ENCODE measurements around the gene BICD1. TPM values are rescaled to one million over a fixed set of nuclear protein-coding genes. Genes with fewer than 3 reads are reported as not detected.

BICD1 gene
- total and polyA plus RNA-seq, 2 of the 13 experiments (the other 11 are each of a cell fraction or from before 2014, with no cell fraction given): 4.5 to 5.2 TPM

- TF ChIP-seq ZNF281 (CRISPR knock-in tag; IDR thresholded peaks at IDR 0.05; ENCODE audit: borderline replicate concordance) (no peak), JUND (CRISPR knock-in tag; IDR thresholded peaks at IDR 0.05) (no peak), ATF2 (CRISPR knock-in tag; IDR thresholded peaks at IDR 0.05) (no peak), NRL (CRISPR knock-in tag; IDR thresholded peaks at IDR 0.05; ENCODE audit: borderline replicate concordance) (no peak), BCL3 (CRISPR knock-in tag; IDR thresholded peaks at IDR 0.05) (no peak)
Observed at GRCh38 chr12:32108787-32109186, 2.1 kb downstream of the BICD1 start (continued).

GRCh38 chr12:32110417-32110816 lies 3.8 kb downstream of the BICD1 start:
- CTCF ChIA-PET (ENCODE audit: low intra/inter-chr PET ratio, low total read pairs): no interaction called here
- intact Hi-C loops (cut with micrococcal nuclease; ENCODE audit: unreplicated experiment): no loop called here
- no peak overlapping the region for H3K27ac ChIP-seq (ENCODE audit: extremely low read length, insufficient read depth, low read length)
- in situ Hi-C loops (cut with HindIII; ENCODE audit: extremely low pct_ligation_motif_present, low pct_unique_long_range_greater_than_20kb): no loop called here
- 100% methylated on average over 3 of the region's 3 CpGs for WGBS (ENCODE audit: low lambda C conversion rate)
- H3K79me2 ChIP-seq (ENCODE audit: insufficient read depth, low read length): no peaks in the 10 kb centered on the region
- no peaks in the 10 kb centered on the region for H4K20me1 ChIP-seq (ENCODE audit: insufficient read depth, low read length)
- peaks cover 1 to 6% of the 10 kb centered on the region in 2 experiments; a peak in 4 of 5 replicates for H3K27me3 ChIP-seq (ENCODE audit: control insufficient read depth in 1 of 2, insufficient read depth in 2 of 2, low read length in 2 of 2)
- H3K4me2 ChIP-seq (ENCODE audit: low read depth, low read length): no peak overlapping the region
- ATAC-seq: no peak
- DNase-seq (ENCODE audit: low spot score): no peak
- POLR2A ChIA-PET: no interaction called here
- no peak overlapping the region for H2AFZ ChIP-seq (ENCODE audit: low read length)
- H3K36me3 ChIP-seq (replicated peaks in 1 of 2; ENCODE audit: control insufficient read depth in 1 of 2, insufficient read depth in 2 of 2, low read length in 2 of 2): no peaks in the 10 kb centered on the region
- H3K9me3 ChIP-seq (ENCODE audit: low read length): no peaks in the 10 kb centered on the region
- BruUV-seq (replicated peaks): no TSS peak
- H3K9ac ChIP-seq (ENCODE audit: insufficient read depth, low read depth, low read length): no peak overlapping the region
- FAIRE-seq: no peak
- peaks cover 25% of the 10 kb centered on the region for H3K4me1 ChIP-seq (ENCODE audit: insufficient read depth, low read length)
- no peak overlapping the region for H3K4me3 ChIP-seq (replicated peaks in 1 of 3; ENCODE audit: insufficient read depth in 1 of 3, low read depth in 2 of 3, low read length in 3 of 3)
- TF ChIP-seq ZNF276 (CRISPR knock-in tag; IDR thresholded peaks at IDR 0.05; ENCODE audit: low read depth): no peak
- TF ChIP-seq FOSL1 (CRISPR knock-in tag; IDR thresholded peaks at IDR 0.05; ENCODE audit: borderline replicate concordance): no peak
- TF ChIP-seq ATAD3A (CRISPR knock-in tag; IDR thresholded peaks at IDR 0.05): no peak
- no peak for TF ChIP-seq ZNF598 (CRISPR knock-in tag; IDR thresholded peaks at IDR 0.05; ENCODE audit: borderline replicate concordance)
- TF ChIP-seq EEA1 (CRISPR knock-in tag; IDR thresholded peaks at IDR 0.05; ENCODE audit: borderline replicate concordance): no peak
- TF ChIP-seq MLX (CRISPR knock-in tag; IDR thresholded peaks at IDR 0.05): no peak

Data from HepG2 (cell line).